Measurements from ENCODE around the gene ZFP36L2.

The ZFP36L2 gene

GRCh38 chr2:43221124-43221762, 5.2 kb downstream of the ZFP36L2 start:
- H3K4me1 ChIP-seq (ENCODE audit: control insufficient read depth, low read length), result peaks cover 62% of the 10 kb centered on the region
- peaks cover 53% of the 10 kb centered on the region for H3K36me3 ChIP-seq (ENCODE audit: control insufficient read depth, low read length)
- H3K4me2 ChIP-seq (ENCODE audit: low read length), result peak overlapping the region; percentile 84
- peak overlapping the region; percentile 93 for H3K4me3 ChIP-seq (ENCODE audit: low read length)
- peaks cover 7% of the 10 kb centered on the region; the same call in 1 of the 2 replicates for H4K20me1 ChIP-seq (ENCODE audit: control insufficient read depth, insufficient read depth, low read depth, low read length)
- no peaks in the 10 kb centered on the region for H3K27me3 ChIP-seq (ENCODE audit: control insufficient read depth, low read length)
- TF ChIP-seq EZH2phosphoT487 (IDR thresholded peaks at IDR 0.05; ENCODE audit: borderline replicate concordance, low read length), result no peak
- TF ChIP-seq, protein P1, sequence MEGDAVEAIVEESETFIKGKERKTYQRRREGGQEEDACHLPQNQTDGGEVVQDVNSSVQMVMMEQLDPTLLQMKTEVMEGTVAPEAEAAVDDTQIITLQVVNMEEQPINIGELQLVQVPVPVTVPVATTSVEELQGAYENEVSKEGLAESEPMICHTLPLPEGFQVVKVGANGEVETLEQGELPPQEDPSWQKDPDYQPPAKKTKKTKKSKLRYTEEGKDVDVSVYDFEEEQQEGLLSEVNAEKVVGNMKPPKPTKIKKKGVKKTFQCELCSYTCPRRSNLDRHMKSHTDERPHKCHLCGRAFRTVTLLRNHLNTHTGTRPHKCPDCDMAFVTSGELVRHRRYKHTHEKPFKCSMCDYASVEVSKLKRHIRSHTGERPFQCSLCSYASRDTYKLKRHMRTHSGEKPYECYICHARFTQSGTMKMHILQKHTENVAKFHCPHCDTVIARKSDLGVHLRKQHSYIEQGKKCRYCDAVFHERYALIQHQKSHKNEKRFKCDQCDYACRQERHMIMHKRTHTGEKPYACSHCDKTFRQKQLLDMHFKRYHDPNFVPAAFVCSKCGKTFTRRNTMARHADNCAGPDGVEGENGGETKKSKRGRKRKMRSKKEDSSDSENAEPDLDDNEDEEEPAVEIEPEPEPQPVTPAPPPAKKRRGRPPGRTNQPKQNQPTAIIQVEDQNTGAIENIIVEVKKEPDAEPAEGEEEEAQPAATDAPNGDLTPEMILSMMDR (IDR thresholded peaks at IDR 0.05; ENCODE audit: low read depth, low read length, poor library complexity, severe bottlenecking), result no peak
- peaks cover 62% of the 10 kb centered on the region for H3F3A ChIP-seq (ENCODE audit: control insufficient read depth, insufficient read depth)
- no peaks in the 10 kb centered on the region for H3K9me3 ChIP-seq (ENCODE audit: control insufficient read depth, insufficient read depth, low read length)
- H3K79me2 ChIP-seq (ENCODE audit: control insufficient read depth, low read length), result peaks cover 54% of the 10 kb centered on the region
- H3K9me2 ChIP-seq (replicated peaks; ENCODE audit: control insufficient read depth, low read length), result no peaks in the 10 kb centered on the region
- H3K27ac ChIP-seq (ENCODE audit: low read depth, low read length), result peak overlapping the region; percentile 95

- peaks cover 49% of the 10 kb centered on the region for H3K79me2 ChIP-seq (ENCODE audit: control insufficient read depth, low read length)
- no peaks in the 10 kb centered on the region for H3K9me3 ChIP-seq (ENCODE audit: control insufficient read depth, insufficient read depth, low read length)
- peak overlapping the region; percentile 93 for H3K4me3 ChIP-seq (ENCODE audit: low read length)
- peaks cover 7% of the 10 kb centered on the region; the same call in 1 of the 2 replicates for H4K20me1 ChIP-seq (ENCODE audit: control insufficient read depth, insufficient read depth, low read depth, low read length)
- no peaks in the 10 kb centered on the region for H3K9me2 ChIP-seq (replicated peaks; ENCODE audit: control insufficient read depth, low read length)
- no peaks in the 10 kb centered on the region for H3K27me3 ChIP-seq (ENCODE audit: control insufficient read depth, low read length)
- H3K4me1 ChIP-seq (ENCODE audit: control insufficient read depth, low read length), result peaks cover 62% of the 10 kb centered on the region
- H3K27ac ChIP-seq (ENCODE audit: low read depth, low read length), result peak overlapping the region; percentile 95
- TF ChIP-seq, protein P1 (IDR thresholded peaks at IDR 0.05; ENCODE audit: low read depth, low read length, poor library complexity, severe bottlenecking), result no peak
- no peak for TF ChIP-seq EZH2phosphoT487 (IDR thresholded peaks at IDR 0.05; ENCODE audit: borderline replicate concordance, low read length)
- peaks cover 48% of the 10 kb centered on the region for H3K36me3 ChIP-seq (ENCODE audit: control insufficient read depth, low read length)
- peaks cover 61% of the 10 kb centered on the region for H3F3A ChIP-seq (ENCODE audit: control insufficient read depth, insufficient read depth)
- peak overlapping the region; percentile 84 for H3K4me2 ChIP-seq (ENCODE audit: low read length)
Observed at GRCh38 chr2:43220760-43221123, 5.7 kb downstream of the ZFP36L2 start.

DNA sequence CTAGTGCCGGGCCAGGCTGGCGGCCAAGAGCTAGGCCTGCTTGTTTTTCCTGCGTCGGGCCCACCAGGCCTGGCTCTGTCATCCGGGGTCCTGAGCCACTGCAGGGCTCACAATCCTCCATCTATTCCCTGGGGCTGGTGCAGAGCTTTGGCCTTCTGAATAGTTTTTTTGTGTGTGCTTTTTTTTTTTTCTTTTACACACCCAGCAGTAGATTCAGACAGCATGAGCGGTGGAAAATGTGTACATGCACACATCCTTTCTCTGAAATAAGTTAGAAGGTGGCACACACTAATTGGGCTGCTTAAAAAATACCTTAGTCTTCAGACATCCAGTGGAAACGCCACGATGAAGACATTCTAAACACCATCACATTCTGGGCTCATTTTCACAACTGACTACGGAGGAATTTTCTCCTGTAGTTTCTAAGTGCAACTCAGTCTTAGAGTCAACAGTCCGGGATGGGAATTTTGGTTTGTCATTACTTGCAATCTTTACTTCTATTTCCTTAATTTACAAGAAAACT, 6.1 kb downstream of the ZFP36L2 start:
- Histone ChIP-seq H3K36me3 (ENCODE audit: control insufficient read depth, low read length) (peaks cover 43% of the 10 kb centered on the region), H3K4me2 (ENCODE audit: low read length) (peak overlapping the region; percentile 84), H3K4me3 (ENCODE audit: low read length) (peak overlapping the region; percentile 93), H3K9me3 (ENCODE audit: control insufficient read depth, insufficient read depth, low read length) (no peaks in the 10 kb centered on the region), H3K79me2 (ENCODE audit: control insufficient read depth, low read length) (peaks cover 44% of the 10 kb centered on the region), H3K9me2 (replicated peaks; ENCODE audit: control insufficient read depth, low read length) (no peaks in the 10 kb centered on the region), H3K4me1 (ENCODE audit: control insufficient read depth, low read length) (peaks cover 62% of the 10 kb centered on the region), H4K20me1 (ENCODE audit: control insufficient read depth, insufficient read depth, low read depth, low read length) (peaks cover 7% of the 10 kb centered on the region; the same call in 1 of the 2 replicates), H3F3A (ENCODE audit: control insufficient read depth, insufficient read depth) (peaks cover 57% of the 10 kb centered on the region), H3K27me3 (ENCODE audit: control insufficient read depth, low read length) (no peaks in the 10 kb centered on the region), H3K27ac (ENCODE audit: low read depth, low read length) (peak overlapping the region; percentile 95)
- TF ChIP-seq, protein P1 (IDR thresholded peaks at IDR 0.05; ENCODE audit: low read depth, low read length, poor library complexity, severe bottlenecking), result no peak
- TF ChIP-seq EZH2phosphoT487 (IDR thresholded peaks at IDR 0.05; ENCODE audit: borderline replicate concordance, low read length), result no peak

Measured in DOHH2 (cell line).